Right cardiac atrium (tissue), 5 donors: ENCODE measurements around the gene MYH7. TPM values are rescaled to one million over a fixed set of nuclear protein-coding genes. Genes with fewer than 3 reads are reported as not detected.
"Not testable (repeated sequence)": the region's sequence is repeated elsewhere in the genome, so short reads cannot be mapped to it uniquely, and the experiment has no call there.

ENCODE experiments used
- ATAC-seq, 2 donors: fragments of 200-7000 bp; cut with Tn5 transposase; one replicate each; pipeline versions ENCODE4 v1.8.0 to v1.9.1; 2020; ENCODE audit warnings: moderate library complexity in 2 of 2, mild to moderate bottlenecking in 1 of 2
- DNase-seq, 3 donors: peaks; one replicate each; pipeline ENCODE4 v3.0.0-alpha.2; 2020
- H3K27ac ChIP-seq: one replicate; pipeline ENCODE4 v1.5.1; 2013; ENCODE audit warnings: mild to moderate bottlenecking, low read length, control low read depth, moderate library complexity
- H3K27me3 ChIP-seq: one replicate; pipeline ENCODE4 v1.6.1; 2013; ENCODE audit not compliant: control insufficient read depth, insufficient read depth
- H3K4me1 ChIP-seq: one replicate; pipeline ENCODE4 v1.6.1; 2013; ENCODE audit warnings: low read length; ENCODE audit not compliant: control insufficient read depth, insufficient read depth
- H3K4me3 ChIP-seq: one replicate; pipeline ENCODE4 v1.5.1; 2013; ENCODE audit warnings: low read length, control low read depth
- H3K9me3 ChIP-seq: one replicate; pipeline ENCODE4 v1.6.1; 2013; ENCODE audit warnings: low read length; ENCODE audit not compliant: control insufficient read depth
- WGBS: extraction: QIAGEN DNeasy Blood & Tissue Kit; methylation state at CpG from one replicate; pipeline ENCODE4 v1.1.7; 2013; 5-methylcytosine and 5-hydroxymethylcytosine counted together
- intact Hi-C, 4 donors: fragments of 100-400 bp; cut with DNase I; formaldehyde crosslinking; loops; one replicate each; pipeline versions ENCODE4 v1.11.0 to v1.14.0; 2022 to 2023
- polyA plus RNA-seq: library from polyadenylated mRNA; stranded (reverse); fragments of 200-250 nt; gene quantifications from one replicate; pipeline ENCODE4 v1.2.3, GENCODE V29; 2013
- total RNA-seq, 4 donors: library from RNA; stranded (reverse); fragmentation: NEBNext Ultra II Directional; extraction: Animal tissue kit (Norgen Biotek cat#: 25700); gene quantifications; one replicate each; pipeline ENCODE4 v1.2.1, GENCODE V29; 2021
- donor health status: healthy with polysubstance abuse.
- donor health status: DM: no; HTN: yes; CAD: no.
- donor health status: DM: no; HTN: no; CAD: no.
- donor health status: DM: no; HTN: yes; CAD: no; lungs with severe emphysema.
- donor health status: DM: yes; HTN: yes; CAD: no.

Gene MYH7
- total and polyA plus RNA-seq, 5 donors: 461 to 2,251 (median 639) TPM

DNA sequence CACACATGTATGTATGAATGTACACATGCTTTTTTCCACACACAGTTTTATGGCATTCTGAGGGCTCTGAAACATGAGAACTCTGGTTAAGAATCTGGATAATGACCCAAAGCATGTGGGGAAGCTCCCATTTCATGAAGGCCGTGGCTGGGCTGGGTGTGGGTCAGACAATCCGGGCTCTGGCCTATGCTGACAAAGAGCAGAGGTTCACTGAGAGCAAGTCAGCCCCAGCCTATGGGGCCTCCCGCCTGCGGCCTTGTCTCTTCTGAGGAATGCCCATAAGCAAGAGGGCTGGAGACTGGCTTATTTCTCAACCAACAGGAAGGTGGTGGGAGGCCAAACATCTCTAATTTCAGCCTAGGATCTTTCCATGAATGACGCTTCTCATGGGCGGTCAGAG lies 35.9 kb downstream of the MYH7 start:
- H3K27me3 ChIP-seq: no peaks in the 10 kb centered on the region
- peak overlapping the region; percentile 48 for H3K27ac ChIP-seq
- WGBS: 55% methylated on average over 6 of the region's 6 CpGs
- no peaks in the 10 kb centered on the region for H3K4me1 ChIP-seq
- intact Hi-C loops: no loop called here
- H3K4me3 ChIP-seq: no peak overlapping the region
- no peaks in the 10 kb centered on the region for H3K9me3 ChIP-seq
- peak in 1 of 3 donors; percentile 30 for DNase-seq
- no peak for ATAC-seq

DNA sequence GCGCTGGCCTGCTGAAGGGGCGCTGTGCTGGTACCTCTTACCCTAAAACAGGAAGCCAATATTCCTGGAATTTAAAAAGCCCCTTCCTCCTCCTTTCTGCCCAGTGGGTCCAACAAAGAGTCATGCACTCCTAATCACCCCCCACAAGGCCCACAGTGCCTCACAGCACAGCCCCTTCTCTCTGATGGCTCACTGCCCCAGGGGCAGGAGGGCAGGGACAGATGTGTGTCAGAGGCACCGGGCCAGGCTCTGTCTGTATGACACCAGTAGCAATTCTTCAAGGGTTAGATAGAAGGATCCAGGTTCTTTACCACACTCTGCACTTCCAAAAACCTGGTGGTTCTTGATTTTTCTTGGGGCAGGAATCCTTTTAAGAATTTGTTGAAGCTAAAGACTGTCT lies 36.3 kb downstream of the MYH7 start:
- ATAC-seq: peak; percentile 1 to 2

GRCh38 chr14:23398348-23398747 lies 37.1 kb downstream of the MYH7 start:
- no peaks in the 10 kb centered on the region for H3K27me3 ChIP-seq
- H3K9me3 ChIP-seq: no peaks in the 10 kb centered on the region
- no peak overlapping the region for H3K4me3 ChIP-seq
- no peaks in the 10 kb centered on the region for H3K4me1 ChIP-seq
- intact Hi-C loops: no loop called here
- DNase-seq (peak in 1 of 3 donors; percentile 27), ATAC-seq (no peak)
- H3K27ac ChIP-seq: peak overlapping the region; percentile 77
- 71% methylated on average over 4 of the region's 4 CpGs for WGBS

More for the DNA sequence above, 36.3 kb downstream of the MYH7 start:
- Histone ChIP-seq H3K4me3 (no peak overlapping the region), H3K9me3 (no peaks in the 10 kb centered on the region), H3K27ac (peak overlapping the region; percentile 77), H3K27me3 (no peaks in the 10 kb centered on the region), H3K4me1 (no peaks in the 10 kb centered on the region)
- DNase-seq: peak in 1 of 3 donors; percentile 52
- 68% methylated on average over 3 of the region's 3 CpGs for WGBS
- intact Hi-C loops: no loop called here

DNA sequence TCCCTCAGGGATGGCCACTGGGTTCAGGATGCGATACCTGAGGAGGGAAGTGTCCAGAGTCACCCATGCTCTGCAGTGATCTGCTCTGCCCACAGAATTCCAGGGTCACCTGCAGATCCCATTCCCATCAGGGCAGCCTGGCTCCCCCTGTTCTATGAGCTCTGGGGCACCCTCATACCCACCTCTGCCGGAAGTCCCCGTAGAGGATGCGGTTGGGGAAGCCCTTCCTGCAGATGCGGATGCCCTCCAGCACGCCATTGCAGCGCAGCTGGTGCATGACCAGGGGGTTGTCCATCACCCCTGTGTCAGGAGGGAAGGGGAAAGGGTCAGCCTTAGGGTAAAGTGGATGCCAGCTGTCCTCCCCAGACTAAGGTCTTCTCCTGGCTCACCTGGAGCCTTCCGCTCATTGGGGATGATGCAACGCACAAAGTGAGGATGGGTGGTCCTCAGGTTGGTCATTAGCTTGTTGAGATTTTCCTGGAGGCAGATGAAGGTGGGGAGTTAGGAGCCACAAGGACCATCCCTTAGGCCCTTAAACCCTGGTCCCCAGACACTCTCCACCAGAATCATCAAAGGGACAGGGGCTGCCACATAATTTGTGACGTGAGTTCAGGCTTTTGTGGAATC lies 38.6 kb downstream of the MYH7 start:
- H3K4me1 ChIP-seq: no peaks in the 10 kb centered on the region
- ATAC-seq (peak; percentile 0 to 1), DNase-seq (peak in 1 of 3 donors; percentile 67)
- intact Hi-C loops: no loop called here
- WGBS: 70% methylated on average over 10 of the region's 10 CpGs
- H3K27me3 ChIP-seq: no peaks in the 10 kb centered on the region
- peak overlapping the region; percentile 45 for H3K27ac ChIP-seq
- H3K4me3 ChIP-seq: no peak overlapping the region
- no peaks in the 10 kb centered on the region for H3K9me3 ChIP-seq

- ATAC-seq (peak; percentile 1 to 2), DNase-seq (peak in 1 of 3 donors; percentile 45)
- Histone ChIP-seq H3K27me3 (no peaks in the 10 kb centered on the region), H3K9me3 (no peaks in the 10 kb centered on the region), H3K4me3 (no peak overlapping the region), H3K27ac (peak overlapping the region; percentile 13), H3K4me1 (no peaks in the 10 kb centered on the region)
- intact Hi-C loops: no loop called here
- WGBS: 70% methylated on average over 10 of the region's 10 CpGs
Observed at GRCh38 chr14:23396126-23396525, 39.3 kb downstream of the MYH7 start.

- Histone ChIP-seq H3K9me3 (no peaks in the 10 kb centered on the region), H3K4me1 (no peaks in the 10 kb centered on the region), H3K27ac (peak overlapping the region; percentile 9), H3K27me3 (no peaks in the 10 kb centered on the region), H3K4me3 (no peak overlapping the region)
- 59% methylated on average over 7 of the region's 7 CpGs for WGBS
- DNase-seq (peak in 1 of 3 donors; percentile 30), ATAC-seq (no peak)
- intact Hi-C loops: no loop called here
Observed at GRCh38 chr14:23392613-23393012, 42.8 kb downstream of the MYH7 start.

GRCh38 chr14:23389871-23390270 lies 45.6 kb downstream of the MYH7 start:
- H3K27me3 ChIP-seq, H3K4me3 ChIP-seq, intact Hi-C loops, H3K4me1 ChIP-seq, H3K9me3 ChIP-seq: not testable (repeated sequence)
- ATAC-seq (peak in 1 of 2 donors; percentile 0), DNase-seq (peak in 1 of 3 donors; percentile 10)
- peak overlapping the region; percentile 50 for H3K27ac ChIP-seq
- 73% methylated on average over 4 of the region's 19 CpGs for WGBS

DNA sequence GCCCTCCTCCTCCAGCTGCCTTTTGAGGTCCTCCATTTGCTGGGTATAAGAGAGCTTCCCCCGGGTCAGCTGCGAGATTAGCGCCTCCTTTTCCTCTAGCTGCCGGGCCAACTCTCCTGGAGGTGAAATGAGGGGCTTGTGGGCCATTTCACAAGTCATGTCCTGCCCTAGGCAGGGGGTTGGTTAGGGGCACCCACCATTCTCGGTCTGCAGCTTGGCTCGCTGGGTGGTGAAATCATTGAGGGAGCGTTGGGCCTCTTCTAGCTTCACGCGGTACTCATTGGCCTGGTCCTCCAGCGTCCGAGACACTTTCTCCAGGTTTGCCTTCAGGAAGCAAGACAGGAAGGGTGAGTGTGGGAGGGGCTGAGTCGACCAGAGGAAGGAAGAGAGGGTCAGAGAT lies 46.1 kb downstream of the MYH7 start:
- 45% methylated on average over 12 of the region's 12 CpGs for WGBS
- H3K27ac ChIP-seq: peak overlapping the region; percentile 50
- H3K9me3 ChIP-seq: no peaks in the 10 kb centered on the region
- ATAC-seq (peak in 1 of 2 donors; percentile 0), DNase-seq (peak in 2 of 3 donors; percentile 10 to 43)
- no peaks in the 10 kb centered on the region for H3K4me1 ChIP-seq
- intact Hi-C loops: no loop called here
- H3K4me3 ChIP-seq: no peak overlapping the region
- H3K27me3 ChIP-seq: no peaks in the 10 kb centered on the region

GRCh38 chr14:23388996-23389395 lies 46.5 kb downstream of the MYH7 start:
- DNase-seq (peak in 1 of 3 donors; percentile 1), ATAC-seq (peak; percentile 0)
- no peaks in the 10 kb centered on the region for H3K9me3 ChIP-seq
- 71% methylated on average over 8 of the region's 8 CpGs for WGBS
- intact Hi-C loops: no loop called here
- no peak overlapping the region for H3K4me3 ChIP-seq
- H3K27me3 ChIP-seq: no peaks in the 10 kb centered on the region
- H3K27ac ChIP-seq: peak overlapping the region; percentile 50
- H3K4me1 ChIP-seq: no peaks in the 10 kb centered on the region

GRCh38 chr14:23387916-23388882 lies 47.3 kb downstream of the MYH7 start:
- H3K27me3 ChIP-seq: no peaks in the 10 kb centered on the region
- no peaks in the 10 kb centered on the region for H3K9me3 ChIP-seq
- peak overlapping the region; percentile 4 for H3K27ac ChIP-seq
- peak in 2 of 3 donors; percentile 21 to 54 for DNase-seq
- 56% methylated on average over 26 of the region's 26 CpGs for WGBS
- H3K4me3 ChIP-seq: no peak overlapping the region
- H3K4me1 ChIP-seq: no peaks in the 10 kb centered on the region
- ATAC-seq: peak; percentile 0 to 2
- intact Hi-C loops: no loop called here

GRCh38 chr14:23386999-23387398 lies 48.5 kb downstream of the MYH7 start:
- ATAC-seq: no peak
- WGBS: 68% methylated on average over 1 of the region's 1 CpG
- Histone ChIP-seq H3K27ac (no peak overlapping the region), H3K4me3 (no peak overlapping the region), H3K9me3 (no peaks in the 10 kb centered on the region), H3K4me1 (no peaks in the 10 kb centered on the region), H3K27me3 (no peaks in the 10 kb centered on the region)
- intact Hi-C loops: no loop called here
- no peak for DNase-seq
